Head of caudate nucleus (tissue), 42 donors: ENCODE results near the gene AGAP1.

Experiments
- DNase-seq, 42 donors: peaks; one replicate each; pipeline versions ENCODE4 v3.0.0 to v3.0.0-alpha.2; 2020 to 2021; ENCODE audit warnings: mixed read lengths in 7 of 42
- intact Hi-C: fragments of 100-400 bp; cut with DNase I; formaldehyde crosslinking; loops from one replicate; pipeline ENCODE4 v1.15.0; 2022

The AGAP1 gene

DNA sequence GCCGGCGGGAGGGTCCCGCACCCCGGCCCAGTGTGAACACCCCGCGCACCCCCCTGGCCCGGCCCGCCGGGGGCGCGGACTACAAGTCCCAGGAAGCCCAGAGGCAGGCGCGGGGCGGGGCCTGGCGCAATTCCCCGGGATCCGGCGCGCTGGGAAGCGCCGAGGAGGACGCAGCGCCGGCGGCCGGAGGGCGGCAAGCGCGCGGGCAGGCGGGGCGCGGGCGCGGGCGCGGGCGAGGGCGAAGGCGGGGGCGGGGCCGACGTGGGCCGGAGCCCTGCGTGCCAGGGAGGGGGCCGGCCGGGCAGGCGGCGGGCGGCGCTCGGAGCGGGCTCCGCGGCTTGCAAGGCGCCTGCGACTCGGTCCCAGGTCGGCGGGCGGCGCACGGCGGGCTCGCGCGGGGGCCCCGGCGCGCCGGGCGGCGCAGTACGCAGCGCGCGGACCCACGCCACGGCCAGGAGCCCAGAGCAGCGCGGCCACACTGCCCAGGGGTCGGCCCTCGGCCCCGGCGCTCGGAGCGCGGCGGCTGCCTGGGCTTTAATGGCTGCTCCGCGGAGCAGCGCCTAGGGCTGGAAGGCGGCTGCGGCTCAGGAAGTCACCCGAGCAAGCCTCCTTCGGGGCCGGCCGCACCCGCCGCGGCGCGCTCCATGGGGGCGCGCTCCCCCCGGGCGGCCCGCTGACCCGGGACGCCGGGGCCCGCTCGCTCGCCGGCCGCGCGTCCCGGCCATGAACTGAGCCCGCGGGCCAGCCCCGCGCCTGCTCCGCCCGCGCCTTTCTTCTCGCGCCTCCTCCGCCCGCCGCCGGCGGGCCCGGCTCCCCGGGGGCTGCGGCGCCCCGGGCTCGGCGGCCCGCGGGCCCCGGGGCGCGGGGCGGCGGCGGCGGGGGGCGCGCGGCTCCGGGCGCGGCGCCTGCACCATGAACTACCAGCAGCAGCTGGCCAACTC is at the start of gene AGAP1:
Gene AGAP1 (plus strand): TSS at position 269 of the 941 bp plus-strand sequence.
- peak; percentile 78 to 96 (median 94) for DNase-seq
- intact Hi-C loops = no loop called here

DNA sequence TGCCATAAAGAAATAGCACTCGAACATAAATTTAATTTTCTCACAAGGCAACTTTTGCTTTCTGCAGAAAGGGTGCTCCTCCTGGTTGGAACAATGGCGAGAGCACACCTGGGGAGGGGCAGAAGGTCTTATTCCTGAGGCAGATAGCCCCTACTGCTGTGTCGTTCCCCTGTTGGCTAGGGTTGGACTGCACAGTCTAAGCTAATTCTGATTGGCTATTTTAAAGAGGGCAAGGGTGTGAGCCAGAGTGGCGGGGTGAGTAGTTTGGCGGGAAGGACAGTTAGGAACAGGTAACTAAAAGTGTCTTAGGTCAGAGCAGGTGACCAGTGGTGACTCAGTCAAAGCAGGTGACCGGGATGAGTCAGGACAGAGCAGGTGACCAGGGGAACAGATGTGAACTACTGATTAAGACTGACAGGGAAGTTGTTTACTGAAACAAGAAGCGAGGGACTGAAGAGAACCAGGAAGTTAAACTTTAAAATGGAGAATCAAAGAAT is 49.7 kb upstream of the AGAP1 start:
- intact Hi-C loops = no loop called here
- DNase-seq = no peak

DNA sequence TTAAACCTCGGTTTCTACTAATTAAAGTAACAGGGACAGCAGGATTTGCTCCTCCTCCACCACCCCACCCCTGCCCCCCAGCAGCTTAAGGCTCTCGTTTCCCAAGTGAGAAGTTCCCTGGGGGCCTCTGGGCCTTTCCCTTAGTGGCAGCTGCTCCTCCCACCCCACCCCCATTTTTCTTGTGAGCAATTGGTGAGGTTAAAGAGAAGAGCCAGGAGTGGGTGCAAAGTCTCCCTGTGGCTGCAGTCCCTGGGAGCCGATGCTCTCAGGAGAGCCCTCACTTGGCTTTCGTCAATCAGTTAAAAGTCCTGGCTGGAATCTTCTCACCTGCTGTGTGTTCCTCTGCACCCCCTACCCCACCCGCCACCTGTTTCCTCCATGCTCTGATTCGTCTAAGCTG is 48.7 kb upstream of the AGAP1 start:
- intact Hi-C loops = no loop called here
- DNase-seq = no peak

DNA sequence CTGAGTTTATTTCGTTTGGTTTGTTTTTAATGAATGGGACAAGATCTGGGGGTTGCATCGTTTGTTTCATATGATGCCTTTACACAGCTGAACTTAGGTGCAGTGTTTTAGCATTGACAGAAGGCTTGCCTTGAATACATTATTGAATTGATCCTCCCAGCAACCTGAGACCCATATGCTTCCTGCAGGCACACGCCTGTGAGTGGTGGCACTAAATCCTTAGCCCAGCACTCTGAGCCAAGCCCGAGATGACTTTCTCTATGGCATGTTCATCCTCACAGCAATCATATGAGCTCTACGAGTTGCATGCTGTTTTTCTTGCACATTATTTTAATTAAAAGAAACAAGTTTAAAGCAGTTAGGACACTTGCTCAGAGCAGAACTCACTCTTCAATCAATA is 47.8 kb upstream of the AGAP1 start:
- intact Hi-C loops = no loop called here
- DNase-seq = no peak

DNA sequence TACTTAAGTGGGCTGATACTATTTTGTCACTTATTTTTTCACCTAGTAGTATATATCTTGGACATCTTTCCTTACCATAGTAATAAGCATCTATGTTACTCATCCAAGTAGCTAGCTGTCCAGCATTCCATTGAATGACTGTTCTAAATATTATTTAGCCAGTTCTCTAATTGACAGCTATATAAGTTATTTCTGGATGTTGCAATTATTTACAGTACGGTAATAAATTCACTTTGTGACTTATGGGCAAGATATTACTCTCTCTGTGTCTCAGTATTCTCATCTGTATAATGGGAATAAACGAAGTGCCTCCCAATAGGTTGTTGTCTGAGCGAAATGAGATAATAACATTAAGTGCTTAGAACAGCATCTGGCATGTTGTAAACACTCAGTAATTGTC is 46.6 kb upstream of the AGAP1 start:
- intact Hi-C loops = no loop called here
- DNase-seq = no peak

DNA sequence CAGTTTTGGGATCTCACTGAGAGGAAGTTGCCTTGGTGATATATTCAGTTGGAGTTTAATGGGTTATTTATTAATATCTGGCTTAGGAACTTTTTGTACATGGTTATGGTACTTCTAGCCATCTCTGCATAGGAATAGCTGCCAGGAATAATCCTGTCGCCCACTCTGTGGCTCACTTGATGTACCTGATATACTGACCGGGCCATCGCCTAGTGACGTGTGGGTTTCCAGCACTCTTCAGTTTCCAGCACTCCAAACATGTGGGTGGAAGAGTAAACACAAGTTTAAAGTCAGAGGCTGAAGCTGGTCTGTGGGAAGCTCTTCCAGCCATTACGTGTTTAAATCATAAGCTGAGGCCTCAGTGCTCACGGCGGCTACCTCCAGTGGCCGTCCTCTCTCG is 44.3 kb upstream of the AGAP1 start:
- DNase-seq = no peak
- intact Hi-C loops = no loop called here

DNA sequence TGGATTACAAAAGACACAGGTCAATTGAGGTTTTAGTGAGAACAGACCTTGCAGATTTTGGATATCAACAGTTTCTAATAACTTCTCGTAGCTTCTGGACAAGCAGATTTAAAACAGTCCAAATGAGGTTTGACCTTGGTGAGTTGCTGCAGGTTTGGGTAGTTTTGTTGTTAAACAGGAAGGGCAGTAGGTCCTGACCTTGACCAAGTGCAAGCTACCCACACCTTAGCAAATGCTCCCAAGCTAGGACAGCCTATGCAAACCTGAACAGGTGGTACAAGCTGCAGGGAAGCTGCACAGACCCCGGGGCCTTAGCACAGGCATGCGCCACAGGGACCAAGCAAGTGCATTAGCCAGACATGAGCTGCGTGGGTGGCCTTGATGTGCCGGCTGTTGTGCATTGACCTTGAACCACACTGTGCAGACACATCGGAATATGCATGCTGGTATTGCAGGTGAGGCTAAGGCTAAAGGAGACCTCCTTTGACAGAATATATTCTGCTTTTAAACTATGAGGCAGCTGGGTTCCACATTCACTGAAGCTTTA is 40.2 kb upstream of the AGAP1 start:
- no peak for DNase-seq
- intact Hi-C loops = no loop called here

DNA sequence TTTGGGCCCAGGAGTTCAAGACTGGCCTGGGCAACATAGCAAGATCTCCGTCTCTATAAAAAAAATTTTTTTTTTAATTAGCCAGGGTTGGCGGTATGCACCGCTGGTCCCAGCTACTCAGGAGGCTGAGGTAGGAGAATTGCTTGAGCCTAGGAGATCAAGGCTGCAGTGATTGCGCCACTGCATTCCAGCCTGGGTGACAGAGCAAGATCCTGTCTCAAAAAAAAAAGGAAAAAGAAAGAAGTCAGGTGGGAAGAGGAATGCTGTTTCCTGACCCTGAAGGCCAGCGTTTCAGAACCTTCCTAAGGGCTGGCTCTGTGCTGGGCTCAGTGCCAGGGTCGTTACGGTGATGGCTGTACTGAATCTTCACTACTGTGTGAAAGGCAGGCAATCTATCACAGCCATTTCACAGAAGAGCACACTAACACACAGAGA is 35.0 kb upstream of the AGAP1 start:
- intact Hi-C loops = no loop called here
- no peak for DNase-seq

DNA sequence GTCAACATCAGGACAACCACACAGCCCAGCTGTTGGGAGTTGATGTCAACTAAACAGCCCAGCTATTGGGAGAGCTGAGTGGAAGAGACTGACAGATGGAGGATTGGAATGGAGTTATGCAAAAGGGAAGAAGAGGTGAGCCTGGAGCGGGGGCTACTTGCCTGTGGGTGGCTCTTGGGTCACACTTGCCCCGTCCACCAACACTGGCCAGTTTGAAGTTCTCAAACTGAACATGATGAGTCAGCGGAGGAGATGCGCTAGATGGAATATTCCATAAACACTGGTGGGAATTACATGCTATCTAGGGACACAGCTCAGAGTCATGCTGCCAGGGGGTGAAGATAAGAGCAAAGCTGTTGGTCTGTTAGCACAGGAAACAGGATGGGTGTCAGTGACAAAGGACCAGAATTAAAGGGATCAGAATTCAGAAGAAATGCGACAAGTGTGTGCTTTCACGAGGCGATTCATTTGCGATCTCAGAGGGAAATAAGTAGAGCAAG is 33.2 kb upstream of the AGAP1 start:
- intact Hi-C loops = no loop called here
- no peak for DNase-seq

DNA sequence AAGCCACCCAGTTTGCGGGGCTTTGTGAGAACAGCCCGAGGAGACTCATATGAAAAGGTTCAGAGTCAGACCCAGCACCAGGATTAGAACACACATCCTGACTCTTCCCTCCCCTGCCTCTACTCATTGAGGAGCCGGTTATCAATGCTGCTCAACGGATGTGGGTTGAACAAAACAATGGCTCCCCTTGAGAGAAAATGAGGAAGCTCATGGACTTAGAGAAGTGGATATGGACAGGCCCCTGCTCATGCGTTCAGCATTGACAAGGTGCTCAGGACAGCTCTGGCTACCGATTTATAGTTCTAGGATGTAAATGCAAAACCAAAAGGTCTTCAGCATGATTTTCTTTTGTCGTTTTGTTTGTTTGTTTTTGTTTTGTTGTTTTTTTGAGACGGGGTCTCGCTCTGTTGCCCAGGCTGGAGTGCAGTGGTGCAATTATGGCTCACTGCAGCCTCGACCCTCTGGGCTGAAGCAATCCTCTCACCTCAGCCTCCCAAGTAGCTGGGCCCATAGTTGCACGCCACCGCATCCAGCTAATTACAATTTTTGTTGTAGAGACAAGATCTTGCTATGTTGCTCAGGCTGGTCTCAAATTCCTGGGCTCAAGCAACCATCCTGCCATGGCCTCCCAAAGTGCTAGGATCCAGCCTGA is 32.0 kb upstream of the AGAP1 start:
- DNase-seq = no peak
- intact Hi-C loops = no loop called here

DNA sequence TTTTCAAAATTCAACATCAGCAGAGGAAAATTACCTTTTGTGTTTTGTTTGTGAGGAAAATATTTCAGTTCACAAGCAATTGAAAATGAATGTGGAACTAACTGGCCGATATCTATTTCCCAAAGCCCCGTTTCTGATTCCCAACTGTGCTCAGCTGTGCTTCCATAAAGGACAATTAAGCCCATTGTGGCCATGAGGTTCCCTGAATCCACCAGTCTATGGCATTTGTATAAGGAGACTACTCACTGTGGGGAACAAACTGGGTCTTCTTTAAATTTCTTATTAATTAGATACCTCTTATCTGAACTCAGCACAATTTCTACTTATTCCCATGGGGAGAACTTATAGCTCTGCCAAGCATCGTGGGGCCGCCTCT is 31.4 kb upstream of the AGAP1 start:
- intact Hi-C loops = no loop called here
- peak in 11 of 42 donors; percentile 8 to 58 (median 21) for DNase-seq

DNA sequence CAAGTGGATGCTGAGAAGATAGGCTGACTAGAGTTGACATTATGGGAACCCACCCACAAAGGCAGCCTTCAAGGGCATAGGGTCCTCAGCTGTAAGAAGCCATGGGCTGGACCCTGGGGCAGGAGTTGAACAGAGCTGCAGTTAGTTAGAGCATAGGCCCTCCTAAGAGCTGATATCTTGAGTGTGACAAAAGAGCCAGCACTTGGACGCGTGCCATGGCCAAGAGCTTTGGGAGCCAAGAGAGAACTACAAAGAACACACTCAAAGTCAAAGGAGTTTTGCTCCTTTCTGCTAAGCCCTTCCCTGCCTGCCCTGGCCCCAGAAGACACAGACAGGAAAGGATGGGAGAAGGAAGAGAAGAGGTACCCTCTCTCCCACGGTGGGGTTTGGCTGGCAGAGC is 29.9 kb upstream of the AGAP1 start:
- peak in 34 of 42 donors; percentile 8 to 71 (median 33) for DNase-seq

DNA sequence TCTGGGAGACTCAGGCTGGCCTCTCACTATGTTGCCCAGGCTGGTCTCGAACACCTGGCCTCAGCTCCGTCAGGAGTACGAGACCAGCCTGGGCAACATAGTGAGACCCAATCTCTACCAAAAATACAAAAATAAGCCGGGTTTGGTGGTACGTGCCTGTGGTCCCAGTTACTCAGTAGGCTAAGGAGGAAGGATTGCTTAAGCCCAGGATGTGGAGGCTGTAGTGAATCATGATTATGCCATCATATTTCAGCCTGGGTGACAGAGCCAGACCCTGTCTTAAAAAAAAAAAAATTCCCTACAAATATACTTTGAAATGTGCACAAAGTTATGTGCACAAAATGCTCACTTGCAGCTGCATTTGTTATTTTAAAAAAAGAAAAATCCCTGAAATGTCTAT is 26.3 kb upstream of the AGAP1 start:
- no peak for DNase-seq
- intact Hi-C loops = no loop called here

More for the DNA sequence above, 29.9 kb upstream of the AGAP1 start:
- intact Hi-C loops = no loop called here

DNA sequence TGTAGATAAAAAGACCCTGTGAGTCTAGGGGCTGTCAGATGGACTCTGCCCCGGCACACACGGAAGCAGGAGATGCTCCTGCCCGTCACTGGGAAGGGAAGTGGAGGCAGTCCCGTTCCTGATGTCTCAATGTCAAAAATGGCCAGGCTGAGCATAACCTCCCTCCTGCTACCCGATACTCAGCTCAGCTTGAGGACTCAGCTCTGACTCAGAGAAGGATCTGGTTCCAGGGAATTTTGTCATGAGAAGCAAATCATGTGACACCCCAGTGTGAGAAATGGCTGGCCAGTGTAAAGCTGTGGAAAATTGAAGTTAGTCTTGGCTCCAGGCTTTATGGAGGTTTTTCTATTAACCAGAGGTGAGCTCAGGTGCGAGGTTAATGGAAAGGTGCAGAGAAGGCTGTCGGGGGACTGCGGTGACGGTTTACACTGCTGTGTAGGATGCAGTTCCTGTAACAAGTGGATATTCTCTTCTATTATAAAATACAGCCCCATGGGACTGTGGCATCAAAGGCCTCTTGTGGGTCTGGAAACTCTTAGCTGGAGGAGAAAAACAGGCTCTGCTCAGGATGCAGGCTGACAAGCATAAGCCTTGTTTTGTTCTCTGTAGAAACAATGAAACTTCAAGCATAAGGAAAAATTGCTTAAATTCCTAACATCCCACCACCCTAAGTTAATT is 24.7 kb upstream of the AGAP1 start:
- peak in 22 of 42 donors; percentile 23 to 82 (median 48) for DNase-seq
- intact Hi-C loops = no loop called here

DNA sequence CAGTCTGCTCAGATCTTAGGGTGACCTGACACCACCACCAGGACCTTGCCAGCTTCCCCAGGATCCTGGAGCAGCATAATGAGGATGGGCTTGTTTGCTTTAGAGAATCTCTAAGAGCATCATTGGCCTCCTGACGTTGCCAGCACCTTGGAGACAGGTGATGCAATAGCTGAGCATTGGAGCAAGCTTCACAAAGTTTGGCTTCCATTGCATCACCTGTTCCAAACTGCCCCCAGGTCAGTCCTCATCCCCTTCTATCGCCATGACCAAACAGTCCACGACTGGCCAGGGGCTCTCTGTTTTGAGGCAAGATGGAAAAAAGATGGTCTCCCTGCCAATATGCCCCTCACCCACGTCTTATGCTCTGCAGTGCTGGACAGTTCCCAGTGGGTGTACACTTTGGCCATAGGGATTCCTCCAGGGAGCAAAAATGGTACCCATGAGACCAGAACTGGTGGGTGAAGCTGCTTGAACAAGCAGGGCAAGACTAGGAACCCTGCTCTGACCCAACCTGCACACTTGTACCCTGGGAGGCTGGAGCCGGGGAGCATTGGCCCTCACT is 22.6 kb upstream of the AGAP1 start:
- intact Hi-C loops = no loop called here
- DNase-seq = no peak

DNA sequence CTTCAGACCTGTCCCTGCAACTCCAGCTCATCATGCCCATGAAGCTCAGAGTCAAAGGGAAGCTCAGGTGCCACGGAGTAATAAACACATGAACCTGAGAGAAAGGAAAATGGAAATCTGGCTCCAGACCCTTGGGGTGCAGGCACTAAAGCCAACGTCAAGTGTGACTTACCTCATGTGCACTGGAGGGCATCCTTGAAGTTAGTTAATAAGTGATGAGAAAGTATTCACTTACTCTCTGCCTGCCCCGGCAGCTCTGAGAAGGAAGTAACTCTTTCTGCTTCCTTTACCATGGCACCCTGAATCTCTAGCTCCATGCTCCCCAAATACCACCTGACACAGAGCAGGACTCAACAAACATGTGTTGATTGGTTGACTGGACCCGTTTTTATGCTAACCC is 21.4 kb upstream of the AGAP1 start:
- DNase-seq = no peak
- intact Hi-C loops = no loop called here

DNA sequence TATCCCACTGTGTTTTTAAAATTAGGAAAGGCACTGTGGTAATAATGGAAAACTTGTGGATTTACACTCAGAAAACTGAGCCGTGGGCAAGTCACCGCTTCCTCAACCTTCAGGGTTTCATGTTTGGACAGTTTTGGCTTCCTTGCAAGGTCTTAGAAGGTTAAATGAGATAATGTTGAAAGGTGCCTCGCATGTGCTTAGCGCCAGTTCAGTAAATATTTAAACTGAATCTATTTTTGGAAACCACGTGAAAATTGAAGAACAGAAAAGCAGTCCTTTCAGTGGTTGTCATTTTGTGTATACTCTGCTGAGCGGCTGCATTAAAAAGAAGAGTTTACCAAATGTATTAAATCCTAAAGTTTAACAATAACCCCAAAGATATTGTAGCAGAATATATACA is 15.2 kb upstream of the AGAP1 start:
- intact Hi-C loops = no loop called here
- DNase-seq = no peak

DNA sequence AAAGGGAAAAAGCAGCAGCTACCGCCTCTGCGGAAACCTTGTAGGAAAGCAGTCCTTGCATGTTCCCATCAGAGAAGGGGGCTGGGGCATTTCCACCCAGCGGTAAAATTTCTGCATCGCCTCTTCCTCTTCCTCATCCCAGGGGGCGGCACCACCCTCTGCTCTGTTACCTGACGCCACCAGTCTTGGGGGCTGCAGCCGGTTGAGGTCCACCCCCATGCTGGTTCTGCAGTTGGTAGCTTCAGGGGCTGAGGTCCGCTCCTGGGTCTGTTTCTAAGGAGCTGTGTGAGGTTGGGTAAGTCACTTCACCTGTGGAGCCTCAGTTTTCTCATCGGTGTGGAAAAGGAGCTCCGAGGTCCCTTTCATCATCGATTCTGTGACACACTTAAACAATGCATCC is 14.2 kb upstream of the AGAP1 start:
- intact Hi-C loops = no loop called here
- no peak for DNase-seq

DNA sequence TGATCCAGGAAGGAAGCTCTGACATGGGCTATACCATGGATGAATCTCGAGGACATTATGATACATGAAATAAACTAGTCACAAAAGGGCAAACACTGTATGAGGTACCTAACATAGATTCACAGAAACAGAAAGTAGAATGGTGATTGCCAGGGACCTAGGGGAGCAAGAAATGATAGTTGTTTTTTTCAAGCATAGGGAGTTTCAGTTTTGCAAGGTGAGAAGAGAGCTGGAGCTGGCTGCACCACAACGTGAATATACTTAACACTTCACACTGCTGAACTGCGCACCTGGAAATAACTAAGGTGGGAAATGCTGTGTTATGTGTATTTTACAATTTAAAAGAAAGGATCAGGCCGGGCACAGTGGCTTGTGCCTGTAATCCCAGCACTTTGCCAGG is 13.2 kb upstream of the AGAP1 start:
- DNase-seq = no peak
- intact Hi-C loops = no loop called here
